HG03196 (cell line): ENCODE data around the gene DHX40.
"Not testable (repeated sequence)": the region's sequence is repeated elsewhere in the genome, so short reads cannot be mapped to it uniquely, and the experiment has no call there.

Source experiments
- ATAC-seq: cut with Tn5 transposase; IDR thresholded peaks from one replicate; pipeline ENCODE4 v1.9.1; 2021; ENCODE audit not compliant: unreplicated experiment

The DHX40 gene

GRCh38 chr17:59627274-59627673, 61.9 kb downstream of the DHX40 start:
- ATAC-seq = no peak

DNA sequence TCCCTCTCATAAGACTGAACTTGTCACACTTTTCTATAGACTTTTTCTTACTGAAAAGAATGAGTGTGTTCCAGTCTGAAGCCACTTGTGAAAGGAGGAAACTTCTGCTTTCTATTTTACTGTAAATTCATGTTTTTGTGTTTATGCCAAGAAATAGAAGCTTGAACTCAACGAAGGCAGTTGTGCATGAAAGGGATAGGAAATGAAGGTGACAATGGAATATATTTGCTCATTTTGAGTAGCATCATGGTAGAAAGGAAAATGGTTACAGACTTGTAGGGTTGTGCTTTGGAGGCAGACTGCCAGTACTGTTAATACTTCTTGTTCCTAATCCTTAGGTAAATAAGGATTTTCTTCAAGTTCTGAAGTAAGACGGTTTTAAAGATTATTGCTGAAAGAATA, 62.4 kb downstream of the DHX40 start:
- no peak for ATAC-seq

GRCh38 chr17:59629174-59629573, 63.8 kb downstream of the DHX40 start:
- ATAC-seq = no peak

GRCh38 chr17:59631276-59631675, 65.9 kb downstream of the DHX40 start:
- ATAC-seq = no peak

GRCh38 chr17:59632398-59632797, 67.0 kb downstream of the DHX40 start:
- ATAC-seq = no peak

DNA sequence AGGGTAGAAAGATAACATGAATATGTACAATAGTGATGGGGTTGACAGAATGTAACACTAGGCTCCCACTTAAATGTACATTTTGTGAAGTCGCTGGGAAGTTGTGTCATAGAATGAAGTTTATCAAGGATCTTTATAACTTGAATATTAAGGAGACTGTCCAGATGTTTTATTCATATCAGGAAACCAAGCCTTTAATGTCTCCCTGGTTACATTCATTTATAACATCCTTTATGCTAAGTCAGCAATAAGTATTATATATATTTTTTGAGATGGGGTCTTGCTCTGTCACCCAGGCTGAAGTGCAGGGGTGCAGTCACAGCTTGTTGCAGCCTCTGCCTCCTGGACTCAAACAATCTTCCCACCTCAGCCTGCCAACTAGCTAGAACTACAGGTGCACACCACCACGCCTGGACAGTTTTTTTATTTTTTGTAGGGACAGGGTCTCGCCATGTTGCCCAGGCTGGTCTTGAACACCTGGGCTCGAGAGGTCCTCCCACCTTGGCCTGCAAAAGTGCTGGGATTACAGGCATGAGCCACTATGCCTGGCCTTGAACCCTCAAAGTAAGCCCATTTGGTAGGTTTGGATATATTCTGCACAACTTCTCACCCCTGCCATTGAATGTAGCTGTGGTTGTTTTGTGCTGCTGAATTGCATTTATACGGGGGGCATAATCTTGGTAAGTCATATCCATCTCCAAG, 68.4 kb downstream of the DHX40 start:
- ATAC-seq = no peak

- ATAC-seq = peak; percentile 46
Measured at GRCh38 chr17:59634632-59635541, 69.5 kb downstream of the DHX40 start.

GRCh38 chr17:59637611-59638310, 72.4 kb downstream of the DHX40 start:
- ATAC-seq = no peak

GRCh38 chr17:59638553-59638952, 73.1 kb downstream of the DHX40 start:
- no peak for ATAC-seq

DNA sequence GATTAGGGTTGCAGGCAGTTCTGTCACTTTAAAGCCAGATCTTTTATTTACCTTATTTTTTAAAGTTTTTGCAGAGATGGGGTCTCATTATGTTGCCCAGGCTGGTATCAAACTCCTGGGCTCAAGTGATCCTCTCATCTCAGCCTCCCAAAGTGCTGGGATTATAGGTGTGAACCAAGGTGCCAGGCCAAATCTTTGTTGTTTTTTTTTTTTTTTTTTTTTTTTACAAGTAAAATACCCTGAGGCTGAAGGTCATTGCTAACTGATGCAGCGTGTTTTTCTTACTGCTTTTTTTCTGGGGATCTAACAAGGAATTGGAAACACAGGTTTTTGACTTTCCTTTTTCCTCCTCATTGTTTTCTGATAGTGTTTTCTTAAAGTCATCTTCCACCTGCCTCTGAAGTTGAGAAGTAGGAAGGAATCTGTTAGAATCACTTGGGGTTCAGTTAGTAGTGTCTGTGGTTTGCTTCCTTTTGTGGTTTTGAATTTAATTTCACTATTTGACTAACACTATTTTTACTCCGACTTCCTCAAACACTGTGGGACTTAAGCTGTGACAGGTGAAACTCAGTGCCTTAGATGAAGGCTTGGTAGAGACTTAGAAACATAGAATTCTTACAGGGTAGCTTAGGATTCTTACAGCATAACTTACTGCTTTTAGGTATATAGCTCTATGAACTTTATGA, 76.5 kb downstream of the DHX40 start:
- peak; percentile 66 for ATAC-seq

DNA sequence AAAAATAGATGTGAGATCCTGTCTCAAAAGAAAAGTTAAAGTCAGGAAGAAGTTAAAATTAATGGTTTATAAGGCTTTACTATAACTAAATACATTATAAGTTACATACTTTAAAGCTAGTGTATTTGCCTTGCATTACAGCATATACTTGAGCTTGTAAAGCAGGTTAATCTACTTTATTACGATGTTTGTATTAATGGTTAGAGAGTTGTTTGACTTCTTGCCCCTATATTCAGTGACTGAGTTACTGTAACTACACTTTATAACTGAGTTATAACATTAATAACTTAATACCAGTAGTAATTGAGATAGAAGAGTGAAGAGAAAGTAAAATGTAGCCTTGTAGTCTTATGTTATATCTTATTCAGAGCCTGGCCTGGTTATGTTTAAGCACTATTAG, 77.2 kb downstream of the DHX40 start:
- peak; percentile 14 for ATAC-seq

- no peak for ATAC-seq
Measured at GRCh38 chr17:59643159-59644140, 78.0 kb downstream of the DHX40 start.

- no peak for ATAC-seq
Measured at GRCh38 chr17:59647288-59647687, 81.9 kb downstream of the DHX40 start.

DNA sequence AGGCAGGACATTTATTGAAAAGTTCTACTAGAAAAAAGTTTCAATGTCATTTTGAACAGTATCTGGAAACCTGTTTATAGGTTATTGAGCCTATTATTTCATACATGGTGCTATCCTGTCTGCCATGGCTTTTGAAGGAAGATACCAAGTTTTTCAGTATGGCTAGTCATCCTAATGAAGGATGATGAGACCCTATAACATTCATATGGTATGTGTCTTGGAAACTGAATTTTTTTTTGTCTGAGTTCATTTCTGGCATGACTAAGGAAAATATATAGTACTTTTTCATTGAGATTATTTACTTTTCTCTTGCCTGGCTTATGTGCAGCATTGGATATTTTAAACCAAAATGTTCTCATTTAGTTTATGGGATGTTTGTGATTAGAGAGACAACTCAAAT, 84.5 kb downstream of the DHX40 start:
- ATAC-seq = no peak

DNA sequence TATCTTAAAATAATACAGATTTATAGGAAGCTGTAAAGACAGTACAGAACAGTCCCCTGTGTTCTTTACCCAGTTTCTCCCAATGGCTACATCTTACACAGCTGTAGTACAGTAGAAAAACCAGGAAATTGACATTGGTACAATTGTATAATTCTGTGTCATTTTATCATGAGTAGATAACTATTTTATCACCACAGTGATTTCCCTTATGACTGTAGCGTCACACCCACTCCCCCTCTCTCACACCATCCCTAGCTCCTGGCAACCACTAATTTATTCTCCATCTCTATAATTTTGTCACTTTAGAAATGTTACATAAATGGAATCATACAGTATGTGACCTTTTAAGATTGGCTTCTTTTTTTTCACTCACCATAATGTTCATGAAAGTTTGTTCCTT, 85.2 kb downstream of the DHX40 start:
- no peak for ATAC-seq

GRCh38 chr17:59651346-59651745, 85.9 kb downstream of the DHX40 start:
- no peak for ATAC-seq

DNA sequence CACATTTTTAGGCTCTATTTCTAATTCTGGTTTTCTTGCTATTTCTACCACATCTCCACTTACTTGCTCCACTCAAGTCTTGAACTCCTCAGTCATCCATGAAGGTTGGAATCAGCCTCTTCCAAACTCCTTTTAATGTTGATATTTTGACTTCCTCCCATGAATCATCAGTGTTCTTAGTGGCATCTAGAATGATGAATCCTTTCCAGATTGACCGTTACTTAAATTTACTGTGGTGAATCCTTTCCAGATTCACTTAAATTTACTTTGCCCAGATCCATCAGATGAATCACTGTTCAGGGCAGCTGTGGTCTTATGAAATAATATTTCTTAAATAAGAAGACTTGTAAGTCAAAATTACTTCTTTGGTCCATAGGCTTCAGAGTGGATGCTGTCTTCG, 86.7 kb downstream of the DHX40 start:
- ATAC-seq = no peak

- not testable (repeated sequence) for ATAC-seq
Measured at GRCh38 chr17:59656624-59657023, 91.2 kb downstream of the DHX40 start.
